ENCODE data around the gene UBALD2. TPM values are rescaled to one million over a fixed set of nuclear protein-coding genes. Genes with fewer than 3 reads are reported as not detected.

Gene UBALD2
- total and polyA plus RNA-seq, 2 of the 13 experiments (the other 11 are each of a cell fraction or from before 2014, with no cell fraction given): 3.3 to 89.7 TPM

DNA sequence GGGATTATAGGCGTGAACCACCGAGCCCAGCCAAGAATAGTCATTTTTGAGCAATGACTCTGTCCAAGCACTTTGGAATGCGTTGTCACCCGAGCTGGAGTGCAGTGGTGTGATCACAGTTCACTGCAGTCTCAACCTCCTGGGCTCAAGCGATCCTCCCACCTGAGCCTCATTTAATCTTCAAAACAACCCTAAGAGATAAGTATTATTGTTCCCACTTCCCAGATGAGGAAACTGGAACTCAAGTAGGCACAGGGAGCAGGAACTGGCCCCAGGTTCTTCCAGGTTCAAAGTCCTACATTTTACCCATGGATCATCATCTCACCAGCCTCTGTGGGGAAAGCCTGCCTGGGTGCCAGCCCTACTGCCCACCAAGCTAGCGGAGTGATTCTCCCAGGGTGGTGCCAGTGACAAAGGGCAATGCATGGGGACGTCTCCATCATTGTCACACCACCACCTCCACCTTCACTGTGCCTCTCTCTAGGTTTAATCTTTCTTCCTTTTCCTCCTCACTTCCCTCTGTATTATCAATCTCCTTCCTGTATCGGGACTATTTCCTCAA lies 13.6 kb upstream of the UBALD2 start (continued):
- TF ChIP-seq, protein P1, sequence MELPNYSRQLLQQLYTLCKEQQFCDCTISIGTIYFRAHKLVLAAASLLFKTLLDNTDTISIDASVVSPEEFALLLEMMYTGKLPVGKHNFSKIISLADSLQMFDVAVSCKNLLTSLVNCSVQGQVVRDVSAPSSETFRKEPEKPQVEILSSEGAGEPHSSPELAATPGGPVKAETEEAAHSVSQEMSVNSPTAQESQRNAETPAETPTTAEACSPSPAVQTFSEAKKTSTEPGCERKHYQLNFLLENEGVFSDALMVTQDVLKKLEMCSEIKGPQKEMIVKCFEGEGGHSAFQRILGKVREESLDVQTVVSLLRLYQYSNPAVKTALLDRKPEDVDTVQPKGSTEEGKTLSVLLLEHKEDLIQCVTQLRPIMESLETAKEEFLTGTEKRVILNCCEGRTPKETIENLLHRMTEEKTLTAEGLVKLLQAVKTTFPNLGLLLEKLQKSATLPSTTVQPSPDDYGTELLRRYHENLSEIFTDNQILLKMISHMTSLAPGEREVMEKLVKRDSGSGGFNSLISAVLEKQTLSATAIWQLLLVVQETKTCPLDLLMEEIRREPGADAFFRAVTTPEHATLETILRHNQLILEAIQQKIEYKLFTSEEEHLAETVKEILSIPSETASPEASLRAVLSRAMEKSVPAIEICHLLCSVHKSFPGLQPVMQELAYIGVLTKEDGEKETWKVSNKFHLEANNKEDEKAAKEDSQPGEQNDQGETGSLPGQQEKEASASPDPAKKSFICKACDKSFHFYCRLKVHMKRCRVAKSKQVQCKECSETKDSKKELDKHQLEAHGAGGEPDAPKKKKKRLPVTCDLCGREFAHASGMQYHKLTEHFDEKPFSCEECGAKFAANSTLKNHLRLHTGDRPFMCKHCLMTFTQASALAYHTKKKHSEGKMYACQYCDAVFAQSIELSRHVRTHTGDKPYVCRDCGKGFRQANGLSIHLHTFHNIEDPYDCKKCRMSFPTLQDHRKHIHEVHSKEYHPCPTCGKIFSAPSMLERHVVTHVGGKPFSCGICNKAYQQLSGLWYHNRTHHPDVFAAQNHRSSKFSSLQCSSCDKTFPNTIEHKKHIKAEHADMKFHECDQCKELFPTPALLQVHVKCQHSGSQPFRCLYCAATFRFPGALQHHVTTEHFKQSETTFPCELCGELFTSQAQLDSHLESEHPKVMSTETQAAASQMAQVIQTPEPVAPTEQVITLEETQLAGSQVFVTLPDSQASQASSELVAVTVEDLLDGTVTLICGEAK (IDR thresholded peaks at IDR 0.05): no peak
- TF ChIP-seq, protein P1 (CRISPR knock-in tag; IDR thresholded peaks at IDR 0.05): no peak
- TF ChIP-seq, protein P2, sequence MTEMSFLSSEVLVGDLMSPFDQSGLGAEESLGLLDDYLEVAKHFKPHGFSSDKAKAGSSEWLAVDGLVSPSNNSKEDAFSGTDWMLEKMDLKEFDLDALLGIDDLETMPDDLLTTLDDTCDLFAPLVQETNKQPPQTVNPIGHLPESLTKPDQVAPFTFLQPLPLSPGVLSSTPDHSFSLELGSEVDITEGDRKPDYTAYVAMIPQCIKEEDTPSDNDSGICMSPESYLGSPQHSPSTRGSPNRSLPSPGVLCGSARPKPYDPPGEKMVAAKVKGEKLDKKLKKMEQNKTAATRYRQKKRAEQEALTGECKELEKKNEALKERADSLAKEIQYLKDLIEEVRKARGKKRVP (CRISPR knock-in tag; IDR thresholded peaks at IDR 0.05): no peak
- TF ChIP-seq SRF (IDR thresholded peaks at IDR 0.05; ENCODE audit: low read depth, low read length) (no peak), ZNF230 (CRISPR knock-in tag; IDR thresholded peaks at IDR 0.05) (no peak), SP4 (CRISPR knock-in tag; IDR thresholded peaks at IDR 0.05) (no peak), ZNF3 (CRISPR knock-in tag; IDR thresholded peaks at IDR 0.05) (no peak), TBP (CRISPR knock-in tag; IDR thresholded peaks at IDR 0.05) (no peak), ZNF549 (CRISPR knock-in tag; IDR thresholded peaks at IDR 0.05) (no peak), PHF20 (CRISPR knock-in tag; IDR thresholded peaks at IDR 0.05) (no peak), RARG (CRISPR knock-in tag; IDR thresholded peaks at IDR 0.05; ENCODE audit: low read depth) (no peak), ELF3 (CRISPR knock-in tag; IDR thresholded peaks at IDR 0.05) (no peak)
- TF ChIP-seq, protein P3, sequence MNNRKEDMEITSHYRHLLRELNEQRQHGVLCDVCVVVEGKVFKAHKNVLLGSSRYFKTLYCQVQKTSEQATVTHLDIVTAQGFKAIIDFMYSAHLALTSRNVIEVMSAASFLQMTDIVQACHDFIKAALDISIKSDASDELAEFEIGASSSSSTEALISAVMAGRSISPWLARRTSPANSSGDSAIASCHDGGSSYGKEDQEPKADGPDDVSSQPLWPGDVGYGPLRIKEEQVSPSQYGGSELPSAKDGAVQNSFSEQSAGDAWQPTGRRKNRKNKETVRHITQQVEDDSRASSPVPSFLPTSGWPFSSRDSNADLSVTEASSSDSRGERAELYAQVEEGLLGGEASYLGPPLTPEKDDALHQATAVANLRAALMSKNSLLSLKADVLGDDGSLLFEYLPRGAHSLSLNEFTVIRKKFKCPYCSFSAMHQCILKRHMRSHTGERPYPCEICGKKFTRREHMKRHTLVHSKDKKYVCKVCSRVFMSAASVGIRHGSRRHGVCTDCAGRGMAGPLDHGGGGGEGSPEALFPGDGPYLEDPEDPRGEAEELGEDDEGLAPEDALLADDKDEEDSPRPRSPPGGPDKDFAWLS (CRISPR knock-in tag; IDR thresholded peaks at IDR 0.05; ENCODE audit: borderline replicate concordance): no peak
- TF ChIP-seq, protein P4, sequence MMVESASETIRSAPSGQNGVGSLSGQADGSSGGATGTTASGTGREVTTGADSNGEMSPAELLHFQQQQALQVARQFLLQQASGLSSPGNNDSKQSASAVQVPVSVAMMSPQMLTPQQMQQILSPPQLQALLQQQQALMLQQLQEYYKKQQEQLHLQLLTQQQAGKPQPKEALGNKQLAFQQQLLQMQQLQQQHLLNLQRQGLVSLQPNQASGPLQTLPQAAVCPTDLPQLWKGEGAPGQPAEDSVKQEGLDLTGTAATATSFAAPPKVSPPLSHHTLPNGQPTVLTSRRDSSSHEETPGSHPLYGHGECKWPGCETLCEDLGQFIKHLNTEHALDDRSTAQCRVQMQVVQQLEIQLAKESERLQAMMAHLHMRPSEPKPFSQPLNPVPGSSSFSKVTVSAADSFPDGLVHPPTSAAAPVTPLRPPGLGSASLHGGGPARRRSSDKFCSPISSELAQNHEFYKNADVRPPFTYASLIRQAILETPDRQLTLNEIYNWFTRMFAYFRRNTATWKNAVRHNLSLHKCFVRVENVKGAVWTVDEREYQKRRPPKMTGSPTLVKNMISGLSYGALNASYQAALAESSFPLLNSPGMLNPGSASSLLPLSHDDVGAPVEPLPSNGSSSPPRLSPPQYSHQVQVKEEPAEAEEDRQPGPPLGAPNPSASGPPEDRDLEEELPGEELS (CRISPR knock-in tag; IDR thresholded peaks at IDR 0.05): no peak
- TF ChIP-seq, protein P5, sequence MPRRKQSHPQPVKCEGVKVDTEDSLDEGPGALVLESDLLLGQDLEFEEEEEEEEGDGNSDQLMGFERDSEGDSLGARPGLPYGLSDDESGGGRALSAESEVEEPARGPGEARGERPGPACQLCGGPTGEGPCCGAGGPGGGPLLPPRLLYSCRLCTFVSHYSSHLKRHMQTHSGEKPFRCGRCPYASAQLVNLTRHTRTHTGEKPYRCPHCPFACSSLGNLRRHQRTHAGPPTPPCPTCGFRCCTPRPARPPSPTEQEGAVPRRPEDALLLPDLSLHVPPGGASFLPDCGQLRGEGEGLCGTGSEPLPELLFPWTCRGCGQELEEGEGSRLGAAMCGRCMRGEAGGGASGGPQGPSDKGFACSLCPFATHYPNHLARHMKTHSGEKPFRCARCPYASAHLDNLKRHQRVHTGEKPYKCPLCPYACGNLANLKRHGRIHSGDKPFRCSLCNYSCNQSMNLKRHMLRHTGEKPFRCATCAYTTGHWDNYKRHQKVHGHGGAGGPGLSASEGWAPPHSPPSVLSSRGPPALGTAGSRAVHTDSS (CRISPR knock-in tag; conservative IDR thresholded peaks at IDR 0.05): no peak

All from HepG2 (cell line).